Right lobe of liver (tissue), 4 donors: Measurements from ENCODE around the gene PRKCB.

Experiments used
- POLR2A ChIP-seq: fragments of 450-650 bp; IDR thresholded peaks from one replicate; pipeline ENCODE4 v1.6.1; 2017; ENCODE audit warnings: antibody characterized with exemption, mild to moderate bottlenecking
- TF ChIP-seq, protein P1 (sequence below), 4 donors: fragments of 200-600 bp in 3 of 4; fragments of 450-650 bp in 1 of 4; IDR thresholded peaks; one replicate each; pipeline versions ENCODE4 v1.5.1 to v1.8.0; 2016 to 2022; ENCODE audit warnings: antibody characterized with exemption in 4 of 4, mild to moderate bottlenecking in 2 of 4
- donor health status: DM: no; HTN: no; CAD: no.
- donor health status: DM: no; HTN: no; CAD: no.
- donor health status: DM: no; HTN: yes; CAD: no.

- TF ChIP-seq, protein P1, sequence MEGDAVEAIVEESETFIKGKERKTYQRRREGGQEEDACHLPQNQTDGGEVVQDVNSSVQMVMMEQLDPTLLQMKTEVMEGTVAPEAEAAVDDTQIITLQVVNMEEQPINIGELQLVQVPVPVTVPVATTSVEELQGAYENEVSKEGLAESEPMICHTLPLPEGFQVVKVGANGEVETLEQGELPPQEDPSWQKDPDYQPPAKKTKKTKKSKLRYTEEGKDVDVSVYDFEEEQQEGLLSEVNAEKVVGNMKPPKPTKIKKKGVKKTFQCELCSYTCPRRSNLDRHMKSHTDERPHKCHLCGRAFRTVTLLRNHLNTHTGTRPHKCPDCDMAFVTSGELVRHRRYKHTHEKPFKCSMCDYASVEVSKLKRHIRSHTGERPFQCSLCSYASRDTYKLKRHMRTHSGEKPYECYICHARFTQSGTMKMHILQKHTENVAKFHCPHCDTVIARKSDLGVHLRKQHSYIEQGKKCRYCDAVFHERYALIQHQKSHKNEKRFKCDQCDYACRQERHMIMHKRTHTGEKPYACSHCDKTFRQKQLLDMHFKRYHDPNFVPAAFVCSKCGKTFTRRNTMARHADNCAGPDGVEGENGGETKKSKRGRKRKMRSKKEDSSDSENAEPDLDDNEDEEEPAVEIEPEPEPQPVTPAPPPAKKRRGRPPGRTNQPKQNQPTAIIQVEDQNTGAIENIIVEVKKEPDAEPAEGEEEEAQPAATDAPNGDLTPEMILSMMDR (IDR thresholded peaks at IDR 0.05) = no peak
- no peak for TF ChIP-seq POLR2A
Measured at GRCh38 chr16:23858542-23858941, 22.8 kb downstream of the PRKCB start.
